ENCODE data around the gene LARGE1. TPM values are rescaled to one million over a fixed set of nuclear protein-coding genes. Genes with fewer than 3 reads are reported as not detected.

Gene LARGE1
- total and polyA plus RNA-seq, 2 of the 8 experiments (the other 6 are each of a cell fraction or from before 2014, with no cell fraction given): 43.7 to 83.0 TPM

DNA sequence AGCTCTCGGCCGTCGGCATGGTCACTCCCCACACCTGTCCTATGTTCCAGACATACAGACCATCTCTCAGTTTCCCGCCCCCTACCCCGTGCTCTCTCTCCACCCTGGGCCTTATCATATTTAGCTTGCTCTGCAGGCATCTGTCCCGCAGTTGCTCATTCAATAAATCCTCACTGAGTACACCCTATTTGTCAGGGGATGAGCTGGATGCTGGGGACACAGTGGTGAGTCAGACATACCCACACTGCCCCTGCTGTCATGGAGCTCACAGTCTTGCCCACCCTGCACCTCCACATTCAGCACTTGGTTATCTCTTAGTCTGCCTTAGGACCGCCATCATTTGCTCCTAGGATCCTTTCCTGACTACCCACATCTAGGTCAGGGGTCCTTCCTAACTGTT lies 313.8 kb downstream of the LARGE1 start (continued):
- TF ChIP-seq CEBPB (IDR thresholded peaks at IDR 0.05; ENCODE audit: low read depth, low read length) (no peak), NANOG (IDR thresholded peaks at IDR 0.05; ENCODE audit: insufficient read depth, low read depth, low read length, poor library complexity, severe bottlenecking) (no peak), RNF2 (IDR thresholded peaks at IDR 0.05; ENCODE audit: borderline replicate concordance, low read depth, low read length, missing control alignments, poor library complexity, severe bottlenecking) (no peak)
